GM23338 (cell line): ENCODE data around the gene PSPN.

Experiments
- CTCF ChIP-seq, 2 experiments: fragments of 200-600 bp in 1 of 2; sonication (generic) in 1 of 2; conservative IDR thresholded peaks; 2 replicates each; pipeline versions ENCODE4 v1.5.1 to v1.6.1; 2016 to 2017; ENCODE audit warnings: antibody characterized with exemption in 2 of 2, low read depth in 2 of 2, mild to moderate bottlenecking in 2 of 2, moderate library complexity in 1 of 2
- EZH2 ChIP-seq: fragments of 200-600 bp; sonication (generic); IDR thresholded peaks from one replicate; pipeline ENCODE4 v1.8.0; 2017; ENCODE audit warnings: antibody characterized with exemption, mild to moderate bottlenecking, low read depth; ENCODE audit not compliant: unreplicated experiment

GRCh38 chr19:6424939-6425731 is 49.4 kb upstream of the PSPN start:
- TF ChIP-seq CTCF (conservative IDR thresholded peaks at IDR 0.05; ENCODE audit: low read depth in 2 of 2) (no peak), EZH2 (no peak)
